Measurements from ENCODE around the gene IL27RA. TPM values are rescaled to one million over a fixed set of nuclear protein-coding genes. Genes with fewer than 3 reads are reported as not detected.

IL27RA gene
- total and polyA plus RNA-seq, 7 experiments from 2014 or later, result 32.1 to 120 (median 83.2) TPM

GRCh38 chr19:14070268-14071050 is 38.9 kb downstream of the IL27RA start:
- intact Hi-C loops (cut with micrococcal nuclease), result loop anchor here (5.0 kb wide), 2 partner anchors 63 to 617 kb away; partner anchors contain the start of gene RFX1 (in 2 of the 2)
- no peak for DNase-seq
- peaks cover 0 to 1% (median 0%) of the 10 kb centered on the region in 11 donors for H3K9me3 Mint-ChIP-seq
- H3K4me1 ChIP-seq (ENCODE audit: control insufficient read depth in 2 of 2, insufficient read depth in 2 of 2, low read length in 2 of 2), result peaks cover 9 to 18% of the 10 kb centered on the region in 2 donors
- CTCF ChIA-PET, result interaction anchor here (0.8 to 3.8 kb wide), 4 partner anchors 11 to 190 kb away, joined by 3 to 22 read pairs (median 10); no protein-coding TSS in a partner anchor
- no peaks in the 10 kb centered on the region for H3K9me3 ChIP-seq (ENCODE audit: control insufficient read depth in 2 of 3, low read length in 3 of 3)
- H3K4me3 ChIP-seq (ENCODE audit: low read length), result no peak overlapping the region
- H3K27ac Mint-ChIP-seq, result peak overlapping the region in 2 of 9 donors; percentile 28 to 51
- H3K4me3 Mint-ChIP-seq, result peak overlapping the region in 5 of 10 donors; percentile 9 to 67 (median 30)
- no peaks in the 10 kb centered on the region for H3K36me3 Mint-ChIP-seq
- peaks cover 7 to 20% (median 11%) of the 10 kb centered on the region in 7 donors for H3K4me1 Mint-ChIP-seq
- peaks cover 0 to 13% (median 0%) of the 10 kb centered on the region in 5 donors for H3K27me3 Mint-ChIP-seq
- H3K27ac ChIP-seq (ENCODE audit: low read depth, low read length), result no peak overlapping the region
- POLR2A ChIA-PET, result interaction anchor here (1.9 kb wide), 1 partner anchor 188 kb away, joined by 4 read pairs; no protein-coding TSS in a partner anchor
- H3K27me3 ChIP-seq (ENCODE audit: control insufficient read depth in 2 of 2, insufficient read depth in 2 of 2, low read length in 2 of 2), result no peaks in the 10 kb centered on the region
- no peak for ATAC-seq
- no peaks in the 10 kb centered on the region for H3K36me3 ChIP-seq (ENCODE audit: control insufficient read depth in 2 of 3, insufficient read depth in 3 of 3, low read length in 3 of 3)

DNA sequence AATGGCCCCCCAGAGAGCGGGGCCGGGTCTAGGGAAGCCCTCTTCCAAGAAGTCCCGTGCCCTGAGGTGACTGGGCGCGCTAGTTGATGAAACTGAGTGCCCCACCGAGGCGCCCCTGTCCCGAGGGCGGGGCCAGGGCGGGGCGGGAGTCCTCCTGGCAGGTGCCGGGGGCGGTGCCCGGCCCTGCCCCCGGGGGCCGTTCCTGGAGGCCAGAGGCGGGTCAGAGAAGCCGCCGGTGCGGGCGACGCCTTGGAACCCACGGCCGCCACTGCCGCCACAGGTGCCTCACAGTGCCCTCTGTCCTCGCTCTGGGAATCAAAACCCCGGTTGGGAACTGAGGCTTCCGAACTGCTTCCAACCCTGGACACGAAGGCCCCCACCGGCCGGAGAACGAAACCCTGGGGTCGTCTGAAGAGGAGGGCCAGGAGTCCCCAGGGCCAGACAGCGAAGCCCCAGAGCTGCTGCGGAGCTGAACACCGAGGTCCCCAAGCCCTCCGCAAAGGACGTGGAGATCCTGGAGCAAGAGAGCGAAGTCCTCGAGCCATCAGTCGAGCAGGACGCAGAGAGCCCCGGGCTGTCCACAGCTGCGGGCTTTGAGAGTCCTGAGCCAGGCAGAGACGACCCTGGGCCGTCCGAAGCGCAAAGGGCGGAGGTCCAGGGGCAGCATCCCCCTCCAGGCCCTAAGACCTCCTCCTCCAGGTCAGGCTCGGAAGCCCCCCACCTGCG is 41.1 kb downstream of the IL27RA start, which contains the start of gene MISP3:
Gene MISP3 (plus strand): TSS at position 252 of the 726 bp plus-strand sequence. CDS start 524 bp downstream, outside the sequence.
- Mint-ChIP-seq H3K9me3 (peaks cover 0 to 1% (median 0%) of the 10 kb centered on the region in 11 donors), H3K27ac (peak within 1 kb of the TSS in 5 of 9 donors; percentile 66 to 89 (median 82)), H3K4me3 (peak within 1 kb of the TSS; percentile 87 to 99 (median 93)), H3K4me1 (peaks cover 7 to 24% (median 10%) of the 10 kb centered on the region in 7 donors), H3K36me3 (no peaks in the 10 kb centered on the region), H3K27me3 (peaks cover 0 to 10% (median 0%) of the 10 kb centered on the region in 5 donors)
- H3K27ac ChIP-seq (ENCODE audit: low read depth, low read length), result peak within 1 kb of the TSS; percentile 50
- peak in 2 of 9 donors; percentile 16 to 63 for DNase-seq
- peak within 1 kb of the TSS; percentile 91 for H3K4me3 ChIP-seq (ENCODE audit: low read length)
- ATAC-seq, result peak; percentile 2
- H3K4me1 ChIP-seq (ENCODE audit: control insufficient read depth in 2 of 2, insufficient read depth in 2 of 2, low read length in 2 of 2), result peaks cover 9 to 18% of the 10 kb centered on the region in 2 donors
- ChIA-PET POLR2A (interaction anchor here (0.6 to 2.5 kb wide), 5 partner anchors 19 to 148 kb away, joined by 3 to 10 read pairs (median 3); partner anchors contain the start of genes IL27RA and PRKACA), CTCF (interaction anchor here (0.6 to 3.8 kb wide), 8 partner anchors 9 to 193 kb away, joined by 3 to 22 read pairs (median 4); partner anchors contain the start of gene ASF1B)
- H3K36me3 ChIP-seq (ENCODE audit: control insufficient read depth in 2 of 3, insufficient read depth in 3 of 3, low read length in 3 of 3), result no peaks in the 10 kb centered on the region
- no peaks in the 10 kb centered on the region for H3K9me3 ChIP-seq (ENCODE audit: control insufficient read depth in 2 of 3, low read length in 3 of 3)
- H3K27me3 ChIP-seq (ENCODE audit: control insufficient read depth in 2 of 2, insufficient read depth in 2 of 2, low read length in 2 of 2), result no peaks in the 10 kb centered on the region
- intact Hi-C loops (cut with micrococcal nuclease), result loop anchor here (1.0 to 5.0 kb wide), 10 partner anchors 9 to 615 kb away; partner anchors contain the start of genes RFX1 (in 2 of the 2), ASF1B (in 1 of the 2) and SAMD1 (in 1 of the 2)

GRCh38 chr19:14073261-14073924 is 41.8 kb downstream of the IL27RA start:
- H3K4me1 ChIP-seq (ENCODE audit: control insufficient read depth in 2 of 2, insufficient read depth in 2 of 2, low read length in 2 of 2), result peaks cover 9 to 18% of the 10 kb centered on the region in 2 donors
- H3K27ac ChIP-seq (ENCODE audit: low read depth, low read length), result peak overlapping the region; percentile 50
- DNase-seq (peak; percentile 65 to 91 (median 87)), ATAC-seq (peak; percentile 86)
- CTCF ChIA-PET, result interaction anchor here (0.5 to 3.8 kb wide), 14 partner anchors 8 to 1097 kb away, joined by 3 to 22 read pairs (median 4); partner anchors contain the start of gene ASF1B
- Mint-ChIP-seq H3K36me3 (no peaks in the 10 kb centered on the region), H3K4me1 (peaks cover 7 to 24% (median 10%) of the 10 kb centered on the region in 7 donors), H3K4me3 (peak overlapping the region; percentile 87 to 99 (median 93)), H3K27me3 (peaks cover 0 to 10% (median 0%) of the 10 kb centered on the region in 5 donors), H3K27ac (peak overlapping the region in 7 of 9 donors; percentile 62 to 89 (median 78)), H3K9me3 (peaks cover 0 to 1% (median 0%) of the 10 kb centered on the region in 11 donors)
- no peaks in the 10 kb centered on the region for H3K9me3 ChIP-seq (ENCODE audit: control insufficient read depth in 2 of 3, low read length in 3 of 3)
- POLR2A ChIA-PET, result interaction anchor here (0.6 to 2.5 kb wide), 8 partner anchors 16 to 194 kb away, joined by 3 to 10 read pairs (median 3); partner anchors contain the start of genes ASF1B, IL27RA and PRKACA
- no peaks in the 10 kb centered on the region for H3K36me3 ChIP-seq (ENCODE audit: control insufficient read depth in 2 of 3, insufficient read depth in 3 of 3, low read length in 3 of 3)
- peak overlapping the region; percentile 91 for H3K4me3 ChIP-seq (ENCODE audit: low read length)
- H3K27me3 ChIP-seq (ENCODE audit: control insufficient read depth in 2 of 2, insufficient read depth in 2 of 2, low read length in 2 of 2), result no peaks in the 10 kb centered on the region
- intact Hi-C loops (cut with micrococcal nuclease), result loop anchor here (1.0 to 5.0 kb wide), 9 partner anchors 8 to 614 kb away; partner anchors contain the start of genes RFX1 (in 2 of the 2), ASF1B (in 1 of the 2) and SAMD1 (in 1 of the 2)

- Histone ChIP-seq H3K4me1 (ENCODE audit: control insufficient read depth in 2 of 2, insufficient read depth in 2 of 2, low read length in 2 of 2) (peaks cover 9 to 18% of the 10 kb centered on the region in 2 donors), H3K27ac (ENCODE audit: low read depth, low read length) (peak overlapping the region; percentile 50), H3K4me3 (ENCODE audit: low read length) (peak overlapping the region; percentile 91), H3K9me3 (ENCODE audit: control insufficient read depth in 2 of 3, low read length in 3 of 3) (no peaks in the 10 kb centered on the region), H3K36me3 (ENCODE audit: control insufficient read depth in 2 of 3, insufficient read depth in 3 of 3, low read length in 3 of 3) (no peaks in the 10 kb centered on the region), H3K27me3 (ENCODE audit: control insufficient read depth in 2 of 2, insufficient read depth in 2 of 2, low read length in 2 of 2) (no peaks in the 10 kb centered on the region)
- peaks cover 0 to 1% (median 0%) of the 10 kb centered on the region in 11 donors for H3K9me3 Mint-ChIP-seq
- H3K4me1 Mint-ChIP-seq, result peaks cover 7 to 24% (median 10%) of the 10 kb centered on the region in 7 donors
- H3K27ac Mint-ChIP-seq, result peak overlapping the region; percentile 62 to 89 (median 79)
- peak overlapping the region; percentile 87 to 99 (median 93) for H3K4me3 Mint-ChIP-seq
- no peak for ATAC-seq
- no peaks in the 10 kb centered on the region for H3K36me3 Mint-ChIP-seq
- intact Hi-C loops (cut with micrococcal nuclease), result loop anchor here (1.0 to 5.0 kb wide), 12 partner anchors 7 to 613 kb away; partner anchors contain the start of genes RFX1 (in 2 of the 2), ASF1B (in 1 of the 2), DCAF15 (in 1 of the 2) and SAMD1 (in 1 of the 2)
- ChIA-PET POLR2A (interaction anchor here (0.5 to 2.5 kb wide), 7 partner anchors 16 to 195 kb away, joined by 3 to 10 read pairs (median 3); partner anchors contain the start of genes ASF1B, IL27RA and PRKACA), CTCF (interaction anchor here (0.5 to 3.8 kb wide), 13 partner anchors 7 to 1097 kb away, joined by 3 to 22 read pairs (median 4); partner anchors contain the start of gene ASF1B)
- peaks cover 0 to 10% (median 0%) of the 10 kb centered on the region in 5 donors for H3K27me3 Mint-ChIP-seq
- DNase-seq, result peak in 2 of 9 donors; percentile 21 to 67
These were observed 42.6 kb downstream of the IL27RA start for GRCh38 chr19:14073925-14074838.

DNA sequence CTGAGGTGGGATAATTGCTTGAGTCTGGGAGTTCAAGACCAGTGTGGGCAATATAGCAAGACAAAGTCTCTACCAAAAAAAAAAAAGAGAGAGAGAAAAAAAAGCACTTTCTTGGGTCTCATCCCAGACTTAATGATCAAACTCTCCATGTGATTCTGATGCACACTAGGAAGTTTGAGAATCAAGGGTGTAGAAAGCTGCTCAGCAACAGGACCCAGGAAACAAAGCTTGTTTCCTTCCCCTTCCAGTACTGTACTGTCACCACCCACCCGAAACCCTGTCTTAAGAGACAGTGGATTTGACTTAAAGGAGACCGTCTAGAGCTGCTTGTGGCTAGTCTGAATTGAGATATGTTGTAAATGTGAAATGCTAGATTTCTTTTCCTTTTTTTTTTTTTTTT is 46.8 kb downstream of the IL27RA start:
- Mint-ChIP-seq H3K27ac (no peak overlapping the region), H3K36me3 (no peaks in the 10 kb centered on the region), H3K27me3 (no peaks in the 10 kb centered on the region), H3K9me3 (peaks cover 0 to 1% (median 0%) of the 10 kb centered on the region in 11 donors), H3K4me1 (peaks cover 7 to 41% (median 29%) of the 10 kb centered on the region in 7 donors), H3K4me3 (no peak overlapping the region)
- intact Hi-C loops (cut with micrococcal nuclease), result no loop called here
- Histone ChIP-seq H3K27me3 (ENCODE audit: control insufficient read depth in 2 of 2, insufficient read depth in 2 of 2, low read length in 2 of 2) (no peaks in the 10 kb centered on the region), H3K4me1 (ENCODE audit: control insufficient read depth in 2 of 2, insufficient read depth in 2 of 2, low read length in 2 of 2) (peaks cover 17 to 24% of the 10 kb centered on the region in 2 donors), H3K27ac (ENCODE audit: low read depth, low read length) (no peak overlapping the region), H3K9me3 (ENCODE audit: control insufficient read depth in 2 of 3, low read length in 3 of 3) (no peaks in the 10 kb centered on the region), H3K4me3 (ENCODE audit: low read length) (no peak overlapping the region), H3K36me3 (ENCODE audit: control insufficient read depth in 2 of 3, insufficient read depth in 3 of 3, low read length in 3 of 3) (no peaks in the 10 kb centered on the region)
- DNase-seq, result no peak
- ATAC-seq, result no peak
- POLR2A ChIA-PET, result interaction anchor here (0.6 to 1.2 kb wide), 4 partner anchors 13 to 402 kb away, joined by 3 to 4 read pairs (median 3); no protein-coding TSS in a partner anchor
- CTCF ChIA-PET, result interaction anchor here (0.7 to 1.6 kb wide), 4 partner anchors 30 to 799 kb away, joined by 3 to 7 read pairs (median 4); partner anchors contain the start of gene ASF1B

All from naive thymus-derived CD4-positive, alpha-beta T cell (primary cell).